GM12875 (cell line): ENCODE results near the gene PCDHGB5.

Experiments
- H3K4me3 ChIP-seq: one replicate; pipeline ENCODE4 v1.5.1; 2011; ENCODE audit warnings: low read depth, low read length, control low read depth
- CTCF ChIP-seq: IDR thresholded peaks from 2 replicates; pipeline ENCODE4 v1.5.1; 2011; ENCODE audit warnings: low read depth, mild to moderate bottlenecking, control low read depth, inconsistent platforms, low read length, moderate library complexity, borderline replicate concordance; ENCODE audit not compliant: insufficient read depth

The PCDHGB5 gene

GRCh38 chr5:141356950-141357349 lies 40.8 kb upstream of the PCDHGB5 start:
- no peak overlapping the region for H3K4me3 ChIP-seq
- no peak for TF ChIP-seq CTCF

GRCh38 chr5:141359790-141360426 lies 37.8 kb upstream of the PCDHGB5 start, which contains the start of gene PCDHGB2:
PCDHGB2 (plus strand) TSS chr5:141359994; CDS start chr5:141360136, 142 bp downstream.
- peak; percentile 32; the same call in 1 of the 2 replicates for TF ChIP-seq CTCF
- H3K4me3 ChIP-seq = peak within 1 kb of the TSS; percentile 56

- no peak for TF ChIP-seq CTCF
- H3K4me3 ChIP-seq = no peak overlapping the region
These were observed 37.1 kb upstream of the PCDHGB5 start for GRCh38 chr5:141360685-141361084.

GRCh38 chr5:141362719-141363118 lies 35.0 kb upstream of the PCDHGB5 start:
- no peak for TF ChIP-seq CTCF

GRCh38 chr5:141363952-141364660 lies 33.6 kb upstream of the PCDHGB5 start, which contains the start of gene PCDHGA5:
PCDHGA5 (plus strand) TSS chr5:141364162; CDS start chr5:141364331, 169 bp downstream.
- no peak within 1 kb of the TSS for H3K4me3 ChIP-seq
- TF ChIP-seq CTCF = no peak

More at GRCh38 chr5:141362719-141363118, 35.0 kb upstream of the PCDHGB5 start:
- H3K4me3 ChIP-seq = no peak overlapping the region

- H3K4me3 ChIP-seq = no peak overlapping the region
- no peak for TF ChIP-seq CTCF
These were observed 31.5 kb upstream of the PCDHGB5 start for GRCh38 chr5:141366016-141366896.
